ENCODE results near the gene SEMA4D.

SEMA4D gene

GRCh38 chr9:89461265-89461664 is 36.6 kb downstream of the SEMA4D start:
- Histone ChIP-seq H3K4me1 (ENCODE audit: insufficient read depth, low read length) (peaks cover 36% of the 10 kb centered on the region), H4K20me1 (ENCODE audit: insufficient read depth, low read length) (peaks cover 89% of the 10 kb centered on the region), H3K9ac (ENCODE audit: low read depth, low read length) (no peak overlapping the region), H3K9me3 (ENCODE audit: insufficient read depth, low read length, severe bottlenecking) (no peaks in the 10 kb centered on the region), H3K27ac (ENCODE audit: low read length) (peak overlapping the region; percentile 34; the same call in 1 of the 2 replicates), H2AFZ (ENCODE audit: low read depth, low read length) (no peak overlapping the region), H3K79me2 (ENCODE audit: insufficient read depth, low read length) (peaks cover 99% of the 10 kb centered on the region), H3K36me3 (ENCODE audit: insufficient read depth, low read length) (peaks cover 69% of the 10 kb centered on the region), H3K4me3 (ENCODE audit: low read depth in 1 of 2, low read length in 2 of 2) (no peak overlapping the region), H3K27me3 (ENCODE audit: insufficient read depth, low read length, poor library complexity) (no peaks in the 10 kb centered on the region), H3K4me2 (ENCODE audit: insufficient read depth, low read length) (no peak overlapping the region)
- ATAC-seq (ENCODE audit: insufficient read depth, low read depth) (no peak), DNase-seq (no peak)
- TF ChIP-seq EZH2 (IDR thresholded peaks at IDR 0.05; ENCODE audit: borderline replicate concordance, low read depth, low read length, severe bottlenecking): no peak
- TF ChIP-seq CTCF (IDR thresholded peaks at IDR 0.05; ENCODE audit: borderline replicate concordance, extremely low read depth, low read length, poor library complexity, severe bottlenecking): no peak

GRCh38 chr9:89460551-89460950 is 37.4 kb downstream of the SEMA4D start:
- Histone ChIP-seq H3K9ac (ENCODE audit: low read depth, low read length) (no peak overlapping the region), H2AFZ (ENCODE audit: low read depth, low read length) (no peak overlapping the region), H3K4me3 (ENCODE audit: low read depth in 1 of 2, low read length in 2 of 2) (no peak overlapping the region), H3K79me2 (ENCODE audit: insufficient read depth, low read length) (peaks cover 99% of the 10 kb centered on the region), H3K27me3 (ENCODE audit: insufficient read depth, low read length, poor library complexity) (no peaks in the 10 kb centered on the region), H3K4me1 (ENCODE audit: insufficient read depth, low read length) (peaks cover 29% of the 10 kb centered on the region), H4K20me1 (ENCODE audit: insufficient read depth, low read length) (peaks cover 89% of the 10 kb centered on the region), H3K27ac (ENCODE audit: low read length) (no peak overlapping the region), H3K36me3 (ENCODE audit: insufficient read depth, low read length) (peaks cover 69% of the 10 kb centered on the region), H3K4me2 (ENCODE audit: insufficient read depth, low read length) (no peak overlapping the region), H3K9me3 (ENCODE audit: insufficient read depth, low read length, severe bottlenecking) (no peaks in the 10 kb centered on the region)
- DNase-seq (no peak), ATAC-seq (ENCODE audit: insufficient read depth, low read depth) (no peak)
- TF ChIP-seq CTCF (IDR thresholded peaks at IDR 0.05; ENCODE audit: borderline replicate concordance, extremely low read depth, low read length, poor library complexity, severe bottlenecking): no peak
- no peak for TF ChIP-seq EZH2 (IDR thresholded peaks at IDR 0.05; ENCODE audit: borderline replicate concordance, low read depth, low read length, severe bottlenecking)

- Histone ChIP-seq H3K79me2 (ENCODE audit: insufficient read depth, low read length) (peaks cover 99% of the 10 kb centered on the region), H3K4me3 (ENCODE audit: low read depth in 1 of 2, low read length in 2 of 2) (no peak overlapping the region), H3K27ac (ENCODE audit: low read length) (peak overlapping the region; percentile 25; the same call in 1 of the 2 replicates), H2AFZ (ENCODE audit: low read depth, low read length) (no peak overlapping the region), H3K9ac (ENCODE audit: low read depth, low read length) (no peak overlapping the region), H3K27me3 (ENCODE audit: insufficient read depth, low read length, poor library complexity) (no peaks in the 10 kb centered on the region), H3K36me3 (ENCODE audit: insufficient read depth, low read length) (peaks cover 85% of the 10 kb centered on the region), H3K4me1 (ENCODE audit: insufficient read depth, low read length) (peaks cover 13% of the 10 kb centered on the region), H3K4me2 (ENCODE audit: insufficient read depth, low read length) (no peak overlapping the region), H4K20me1 (ENCODE audit: insufficient read depth, low read length) (peaks cover 91% of the 10 kb centered on the region), H3K9me3 (ENCODE audit: insufficient read depth, low read length, severe bottlenecking) (no peaks in the 10 kb centered on the region)
- no peak for TF ChIP-seq CTCF (IDR thresholded peaks at IDR 0.05; ENCODE audit: borderline replicate concordance, extremely low read depth, low read length, poor library complexity, severe bottlenecking)
- TF ChIP-seq EZH2 (IDR thresholded peaks at IDR 0.05; ENCODE audit: borderline replicate concordance, low read depth, low read length, severe bottlenecking): no peak
- ATAC-seq (ENCODE audit: insufficient read depth, low read depth) (no peak), DNase-seq (no peak)
Observed at GRCh38 chr9:89458768-89459496, 39.0 kb downstream of the SEMA4D start.
